Measurements from ENCODE around the gene SMARCC1.

The SMARCC1 gene

GRCh38 chr3:47669026-47669749 is 112.5 kb downstream of the SMARCC1 start:
- no peak for TF ChIP-seq CTCF (IDR thresholded peaks at IDR 0.05; ENCODE audit: insufficient read depth, low read depth, low read length, missing control alignments)
- H3K4me3 ChIP-seq (ENCODE audit: low read length), result no peak overlapping the region
- DNase-seq (ENCODE audit: low read depth), result peak; percentile 59

GRCh38 chr3:47666118-47666517 is 115.6 kb downstream of the SMARCC1 start:
- TF ChIP-seq CTCF (IDR thresholded peaks at IDR 0.05; ENCODE audit: insufficient read depth, low read depth, low read length, missing control alignments), result no peak
- no peak for DNase-seq (ENCODE audit: low read depth)
- H3K4me3 ChIP-seq (ENCODE audit: low read length), result no peak overlapping the region

- peak; percentile 14 for TF ChIP-seq CTCF (IDR thresholded peaks at IDR 0.05; ENCODE audit: insufficient read depth, low read depth, low read length, missing control alignments)
- no peak for DNase-seq (ENCODE audit: low read depth)
These were observed 117.2 kb downstream of the SMARCC1 start for GRCh38 chr3:47664519-47664918.

GRCh38 chr3:47663630-47664240 is 118.0 kb downstream of the SMARCC1 start:
- DNase-seq (ENCODE audit: low read depth), result no peak
- TF ChIP-seq CTCF (IDR thresholded peaks at IDR 0.05; ENCODE audit: insufficient read depth, low read depth, low read length, missing control alignments), result no peak
- H3K4me3 ChIP-seq (ENCODE audit: low read length), result no peak overlapping the region

More at GRCh38 chr3:47664519-47664918, 117.2 kb downstream of the SMARCC1 start:
- H3K4me3 ChIP-seq (ENCODE audit: low read length), result no peak overlapping the region

GRCh38 chr3:47661121-47661752 is 120.5 kb downstream of the SMARCC1 start:
- TF ChIP-seq CTCF (IDR thresholded peaks at IDR 0.05; ENCODE audit: insufficient read depth, low read depth, low read length, missing control alignments), result no peak
- H3K4me3 ChIP-seq (ENCODE audit: low read length), result no peak overlapping the region
- DNase-seq (ENCODE audit: low read depth), result peak; percentile 48

GRCh38 chr3:47658444-47658843 is 123.2 kb downstream of the SMARCC1 start:
- no peak for TF ChIP-seq CTCF (IDR thresholded peaks at IDR 0.05; ENCODE audit: insufficient read depth, low read depth, low read length, missing control alignments)
- H3K4me3 ChIP-seq (ENCODE audit: low read length), result no peak overlapping the region
- no peak for DNase-seq (ENCODE audit: low read depth)

Measured in epithelial cell of esophagus (primary cell).